HG03135 (cell line): ENCODE results near the gene IGFBP2.

Source experiments
- ATAC-seq: cut with Tn5 transposase; IDR thresholded peaks from one replicate; pipeline ENCODE4 v1.9.1; 2021; ENCODE audit warnings: mild to moderate bottlenecking, moderate library complexity; ENCODE audit not compliant: unreplicated experiment

Gene IGFBP2

DNA sequence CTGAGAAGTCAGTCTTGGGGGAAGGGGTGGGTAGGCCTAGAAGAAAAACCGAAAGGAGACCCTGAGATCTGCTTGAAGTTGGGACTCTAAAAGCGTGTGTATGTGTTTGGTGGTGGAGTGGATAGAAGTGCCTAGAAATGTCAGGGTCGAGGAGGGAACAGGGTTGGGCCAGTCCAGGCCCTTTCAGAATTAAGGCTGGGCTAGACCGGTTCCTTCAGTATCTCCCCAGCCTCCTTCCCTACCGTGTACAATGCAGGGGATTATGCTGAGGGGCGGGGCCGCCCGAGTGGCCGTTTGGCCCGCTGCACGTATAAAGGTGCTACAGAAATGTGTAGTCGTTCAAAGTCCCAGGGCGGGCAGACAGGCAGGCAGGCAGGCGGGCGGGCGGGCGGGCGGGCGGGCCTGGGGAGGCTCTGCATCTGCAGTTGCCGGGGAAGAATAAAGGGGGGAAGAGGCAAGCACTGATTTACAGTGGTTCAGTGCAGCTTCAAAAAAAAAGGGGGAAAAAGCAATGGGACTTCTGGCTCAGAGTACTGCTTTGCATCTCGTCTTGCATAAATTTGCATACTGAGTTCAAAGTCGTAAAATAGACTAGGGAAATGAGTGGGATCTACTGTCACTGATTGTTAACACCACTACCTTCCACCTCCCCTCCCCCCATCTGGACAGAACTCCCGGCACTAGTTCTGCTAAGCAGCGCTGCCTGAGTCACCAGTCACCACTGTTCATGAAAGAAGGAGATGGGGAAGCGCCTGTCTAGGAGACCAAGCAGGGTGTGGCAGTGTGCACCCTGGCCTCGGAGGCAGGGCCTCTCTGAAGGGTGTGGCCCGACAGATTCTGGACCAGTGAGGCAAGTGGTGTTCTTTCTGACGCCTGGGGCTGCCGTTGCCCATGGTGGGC is 3.6 kb downstream of the IGFBP2 start:
- no peak for ATAC-seq

DNA sequence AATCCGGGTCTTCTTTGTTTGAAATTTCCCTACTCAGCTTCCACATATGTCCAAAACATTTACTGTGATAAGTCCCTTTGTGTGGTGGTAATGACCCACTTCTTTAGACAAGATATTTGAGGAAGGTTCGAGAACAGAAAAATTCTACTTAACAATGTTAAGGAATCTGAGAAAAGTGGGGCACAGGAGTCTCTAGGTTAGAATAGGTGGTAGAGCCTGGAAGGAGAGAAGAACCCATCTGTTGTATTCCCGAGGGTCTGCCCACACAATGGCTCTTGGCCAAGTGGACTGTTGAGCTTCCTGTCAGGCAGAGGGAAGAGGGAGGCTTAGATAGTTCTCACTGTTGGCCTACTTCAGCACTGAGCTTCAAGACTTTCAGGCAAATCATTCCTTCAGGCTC is 4.3 kb downstream of the IGFBP2 start:
- ATAC-seq, result no peak

DNA sequence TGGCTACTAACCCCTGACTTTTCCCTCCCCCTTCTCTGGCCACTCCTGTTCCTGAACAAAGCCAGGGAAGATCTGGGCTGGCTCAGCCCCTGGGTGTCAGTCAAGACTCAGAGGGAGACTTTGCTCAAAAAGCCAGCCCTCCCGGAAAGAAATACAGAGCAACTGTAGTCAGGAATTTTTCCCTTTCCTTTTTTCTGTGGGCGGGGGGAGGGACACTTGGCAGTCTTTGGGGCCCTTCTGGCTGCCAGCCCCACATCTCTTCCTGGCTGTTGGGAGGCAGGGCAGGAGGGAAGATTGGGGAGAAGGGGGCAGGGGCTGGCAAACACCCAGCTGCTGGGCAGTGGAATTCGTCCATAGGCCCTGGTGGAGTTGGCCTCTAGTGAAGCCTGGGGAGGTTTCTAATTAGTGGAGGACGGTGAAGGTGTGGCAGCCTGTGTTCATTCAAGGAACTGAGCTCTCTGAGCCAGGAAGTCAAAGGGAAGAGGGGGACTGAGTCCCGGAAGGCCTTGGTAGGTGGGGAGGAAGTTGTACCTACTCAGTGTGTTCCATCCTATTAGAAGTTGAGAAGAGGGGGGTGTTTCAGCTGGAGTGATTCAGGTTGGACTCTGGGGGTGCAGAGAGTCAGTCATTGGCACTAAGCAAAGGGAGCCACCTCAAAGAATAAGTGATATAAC is 10.9 kb downstream of the IGFBP2 start:
- ATAC-seq, result no peak

DNA sequence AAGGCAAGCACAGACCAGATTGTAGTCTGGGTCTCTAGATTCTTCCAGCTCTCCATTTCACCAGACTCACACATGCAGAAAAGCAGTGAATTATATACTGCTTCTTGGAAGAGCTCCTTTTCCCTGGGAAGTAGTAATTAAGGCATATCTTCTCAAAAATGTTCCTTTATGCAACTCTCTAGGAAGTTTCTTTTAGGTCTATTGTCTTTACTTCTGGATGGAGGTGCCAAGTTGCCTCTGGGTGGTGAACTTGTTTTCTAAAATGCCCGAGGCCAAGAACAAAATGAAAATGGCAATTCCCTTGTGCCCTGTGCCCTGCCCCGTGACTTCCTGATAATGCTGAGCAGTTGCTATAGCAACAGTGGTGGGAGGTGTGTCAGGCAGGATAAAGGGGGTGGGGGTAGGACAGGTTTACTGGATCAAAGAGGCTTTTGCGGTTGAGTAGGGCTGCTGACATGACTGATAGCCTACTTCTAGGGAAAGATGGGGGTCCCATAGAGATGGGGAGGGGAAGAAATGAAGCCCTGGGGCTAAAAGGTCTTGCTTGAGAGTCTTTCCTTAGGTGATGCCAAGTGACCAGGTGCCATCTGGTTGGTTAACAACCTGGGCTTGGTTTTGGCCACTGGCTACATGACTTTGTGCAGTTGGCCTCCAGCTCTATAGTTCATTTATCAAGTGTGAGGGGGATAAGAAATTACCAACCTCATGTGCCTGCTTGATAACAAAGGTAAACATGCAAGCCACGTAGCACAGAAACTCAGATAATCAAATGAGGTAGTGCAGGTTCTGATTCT is 11.8 kb downstream of the IGFBP2 start:
- ATAC-seq, result no peak

DNA sequence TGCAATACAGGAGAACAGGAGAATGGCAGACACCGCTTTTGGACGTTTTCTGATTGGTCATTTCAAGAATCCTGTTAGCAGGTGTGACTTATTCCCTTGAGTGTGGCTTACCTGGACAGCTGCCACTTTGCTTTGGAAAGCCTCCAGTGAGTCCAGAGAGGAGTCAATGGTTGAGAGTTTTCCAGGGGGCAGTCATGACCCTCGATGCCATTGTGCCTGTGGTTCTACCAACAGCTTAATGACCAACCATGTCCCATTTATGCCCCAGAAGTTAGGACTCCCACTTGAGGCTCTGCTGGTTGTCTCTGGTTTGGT is 12.4 kb downstream of the IGFBP2 start:
- no peak for ATAC-seq

DNA sequence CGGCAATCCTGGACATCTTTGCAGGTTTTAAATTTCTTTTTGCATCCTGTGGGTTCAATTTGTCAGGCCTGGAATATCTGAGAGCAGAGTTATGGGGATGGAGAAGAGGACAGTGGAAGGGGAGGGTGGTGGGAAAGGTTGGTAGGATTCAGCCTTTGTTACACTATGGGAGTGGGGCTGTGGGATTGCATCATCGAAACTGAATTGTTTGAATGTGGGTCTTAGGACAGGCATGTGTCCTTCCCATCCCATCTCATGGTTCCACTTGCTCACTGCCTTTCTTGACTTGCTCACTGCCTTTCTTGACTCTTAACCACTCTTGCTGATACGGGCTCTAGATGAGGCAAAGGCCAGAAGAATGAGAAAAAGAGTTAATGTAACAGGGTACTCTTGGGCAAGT is 12.9 kb downstream of the IGFBP2 start:
- no peak for ATAC-seq

DNA sequence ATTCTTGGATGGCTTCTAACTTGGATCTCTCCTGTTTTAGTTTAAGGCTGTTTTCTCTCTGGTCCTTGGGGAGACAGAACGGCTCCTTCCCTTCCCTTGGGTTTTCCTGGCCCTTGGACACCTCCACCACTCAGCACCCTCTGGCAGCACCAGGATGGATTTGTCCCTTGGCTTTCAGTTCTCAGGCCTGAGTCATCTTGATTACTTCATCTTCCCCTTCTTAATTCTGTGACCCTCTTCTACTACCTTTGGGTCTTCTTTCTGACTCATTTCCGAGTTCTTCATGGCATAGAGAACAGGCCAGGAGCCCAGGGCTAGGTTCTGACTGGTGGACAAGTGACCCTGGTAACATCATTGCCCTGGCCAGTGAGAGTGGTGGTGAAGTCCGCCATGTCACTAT is 14.9 kb downstream of the IGFBP2 start:
- ATAC-seq, result no peak

DNA sequence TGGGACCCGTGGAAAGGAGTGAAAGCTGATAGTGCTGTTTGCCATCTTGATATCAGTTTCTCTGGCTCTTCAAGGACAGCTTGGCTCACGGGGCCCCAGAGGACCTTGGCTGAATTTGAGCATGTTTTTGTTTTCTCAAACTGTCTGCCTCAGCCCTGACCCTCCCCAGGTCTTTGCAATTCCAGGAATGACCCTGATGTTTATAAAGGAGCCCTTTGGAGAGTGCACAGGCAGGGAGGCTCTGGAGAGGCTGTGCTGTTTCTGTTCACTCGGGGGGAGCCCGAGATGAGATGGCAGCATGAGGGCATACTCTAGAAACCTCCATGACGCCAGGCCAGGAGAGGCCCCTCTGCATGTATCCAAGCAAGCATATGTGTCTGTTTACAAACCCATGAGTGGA is 16.4 kb downstream of the IGFBP2 start:
- no peak for ATAC-seq

DNA sequence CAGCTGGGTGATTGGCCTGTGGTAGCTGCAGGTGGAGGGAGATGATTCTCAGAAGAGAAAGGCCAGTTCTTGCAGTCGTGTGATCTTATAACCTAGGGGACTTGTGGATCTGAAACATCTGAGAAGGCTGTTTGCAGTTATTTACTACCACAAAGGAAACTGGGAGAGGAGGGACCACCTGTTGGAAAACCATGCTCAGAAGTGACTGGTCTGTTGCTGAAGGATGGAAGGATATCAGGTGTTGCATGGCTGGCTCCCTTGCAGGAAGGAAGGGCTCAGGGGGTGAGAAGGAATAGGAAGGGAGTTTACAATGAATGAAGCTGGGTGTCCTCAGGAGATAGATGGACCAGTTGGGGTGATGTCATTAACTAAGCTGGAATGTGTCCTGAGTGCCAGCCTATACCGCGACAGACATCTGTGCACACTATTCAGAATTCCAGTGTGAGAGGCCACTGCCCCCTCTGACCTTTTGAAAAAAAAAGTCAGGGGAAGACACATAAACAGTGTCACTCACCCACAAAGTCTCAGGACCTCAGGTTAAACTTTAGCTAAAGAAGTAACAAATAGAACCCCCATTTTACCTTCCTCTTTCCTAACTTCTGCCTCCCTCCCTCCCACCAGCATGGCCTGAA is 17.5 kb downstream of the IGFBP2 start:
- ATAC-seq, result no peak

DNA sequence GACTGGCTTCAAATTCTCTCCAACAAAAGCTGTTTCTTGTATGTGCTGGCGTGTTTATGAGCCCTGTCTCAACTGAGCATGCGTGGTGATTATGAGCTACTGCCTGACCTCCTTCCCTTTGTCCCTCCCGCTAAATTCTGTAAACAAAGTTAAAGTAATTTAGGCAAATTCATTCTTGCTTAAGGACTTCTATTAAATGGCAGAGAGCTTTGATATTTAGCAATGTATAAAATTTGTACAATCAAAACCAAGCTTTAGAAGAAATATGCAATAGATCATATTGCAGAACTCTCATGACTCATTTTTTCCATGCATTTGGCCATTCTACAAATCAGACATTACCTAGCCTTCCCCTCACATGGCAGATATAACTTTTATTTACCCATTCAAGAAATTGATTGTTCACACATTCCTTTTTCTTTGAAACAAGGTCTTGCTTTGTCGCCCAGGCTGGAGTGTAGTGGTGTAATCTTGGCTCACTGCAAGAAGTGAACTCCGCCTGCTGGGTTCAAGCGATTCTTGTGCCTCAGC is 18.2 kb downstream of the IGFBP2 start:
- ATAC-seq, result no peak

DNA sequence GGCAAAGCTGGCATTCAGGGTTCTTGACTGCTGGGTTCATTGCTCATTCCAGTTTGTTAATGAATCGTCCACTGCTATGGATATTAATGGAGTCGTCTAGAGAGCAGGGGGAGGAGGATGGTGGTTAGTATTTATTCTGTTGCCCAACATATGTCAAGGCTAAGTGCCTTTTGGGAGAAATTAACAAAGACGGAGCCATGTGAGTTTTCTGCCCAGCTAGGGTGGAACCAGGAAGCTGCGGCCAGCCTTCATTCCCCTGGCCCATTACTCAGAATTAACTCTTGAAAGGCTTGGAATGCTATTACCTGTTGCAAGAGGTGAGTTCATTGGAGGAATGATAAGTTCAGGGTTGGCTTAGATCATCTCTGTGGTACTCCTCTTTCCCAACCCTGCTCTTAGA is 19.3 kb downstream of the IGFBP2 start:
- no peak for ATAC-seq

DNA sequence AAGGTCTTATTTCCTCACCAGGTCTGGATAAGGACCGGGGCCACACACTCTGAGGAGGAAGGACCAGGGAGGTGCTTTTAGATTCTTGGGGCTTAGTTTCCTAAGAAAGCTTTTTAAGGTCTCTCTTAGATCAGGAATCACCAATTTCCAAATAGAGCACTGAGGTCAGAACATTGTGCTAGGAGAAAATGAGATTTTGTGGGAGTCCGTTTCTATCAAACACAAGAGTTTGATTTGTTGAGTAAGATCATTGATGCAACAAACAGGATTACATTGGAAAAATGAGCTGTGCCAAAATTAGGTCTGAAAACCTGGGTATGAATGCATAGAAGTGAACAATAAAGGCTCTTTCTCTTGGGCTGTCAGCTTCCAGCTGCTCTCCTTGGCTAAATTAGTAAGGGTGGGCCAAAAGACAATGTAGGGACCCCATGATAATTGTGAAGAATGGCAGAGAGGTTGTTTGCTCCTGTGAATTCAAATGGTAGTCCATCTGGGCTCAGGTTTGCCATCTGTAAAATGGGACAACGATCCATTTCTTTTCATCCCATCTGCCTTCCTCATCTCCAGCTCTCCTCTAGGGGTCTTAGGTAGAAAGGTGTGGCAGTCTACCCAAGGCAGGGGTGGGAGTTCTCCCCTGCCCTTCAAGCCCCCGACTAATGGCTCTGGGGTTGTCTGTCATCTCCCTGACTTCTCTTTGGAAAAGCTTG is 20.0 kb downstream of the IGFBP2 start:
- no peak for ATAC-seq

DNA sequence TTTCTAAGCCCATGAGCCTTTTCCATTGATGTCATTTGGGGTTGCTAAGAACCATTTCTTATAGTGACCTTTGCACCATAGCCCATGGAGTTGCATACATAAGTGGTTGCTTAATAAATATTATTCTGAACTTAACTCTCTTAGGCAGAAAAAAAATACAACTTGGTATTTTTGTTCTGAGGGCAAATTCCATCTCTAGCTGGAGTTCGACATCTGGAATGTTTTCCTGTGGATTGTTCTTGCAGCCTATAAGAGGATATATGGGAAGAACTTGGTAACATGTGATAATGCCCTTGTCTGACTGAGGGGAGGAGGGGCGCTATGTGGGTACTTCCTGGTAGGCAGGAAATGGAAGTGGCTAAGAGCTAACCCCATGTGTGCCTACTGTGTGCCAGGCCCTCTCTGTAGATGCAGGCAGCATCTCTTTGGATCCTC is 20.7 kb downstream of the IGFBP2 start:
- ATAC-seq, result no peak

DNA sequence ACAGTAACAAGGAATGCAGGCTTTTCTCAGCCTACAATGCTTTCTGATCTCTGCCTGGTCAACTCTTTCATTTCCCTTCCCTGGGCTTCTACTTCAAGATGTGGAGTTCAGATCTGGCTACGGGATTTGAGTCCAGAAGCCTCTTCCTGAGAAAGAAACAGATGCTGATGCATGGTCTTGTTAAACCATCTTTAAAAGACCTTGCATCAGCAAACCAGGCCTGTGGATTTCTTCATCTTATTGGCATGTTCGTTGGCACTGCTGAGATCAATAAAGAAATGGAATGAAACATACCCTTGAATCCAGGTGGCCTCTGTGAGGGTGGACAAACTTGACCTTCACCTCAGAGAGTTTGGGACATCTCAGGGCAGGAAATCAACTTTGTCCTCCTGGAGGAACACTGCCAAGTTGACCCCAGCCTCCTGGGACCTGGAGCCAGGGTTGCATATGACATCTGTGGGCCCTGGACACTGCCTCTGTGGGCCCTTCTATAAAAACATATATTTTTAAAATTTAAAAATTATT is 21.4 kb downstream of the IGFBP2 start:
- no peak for ATAC-seq

DNA sequence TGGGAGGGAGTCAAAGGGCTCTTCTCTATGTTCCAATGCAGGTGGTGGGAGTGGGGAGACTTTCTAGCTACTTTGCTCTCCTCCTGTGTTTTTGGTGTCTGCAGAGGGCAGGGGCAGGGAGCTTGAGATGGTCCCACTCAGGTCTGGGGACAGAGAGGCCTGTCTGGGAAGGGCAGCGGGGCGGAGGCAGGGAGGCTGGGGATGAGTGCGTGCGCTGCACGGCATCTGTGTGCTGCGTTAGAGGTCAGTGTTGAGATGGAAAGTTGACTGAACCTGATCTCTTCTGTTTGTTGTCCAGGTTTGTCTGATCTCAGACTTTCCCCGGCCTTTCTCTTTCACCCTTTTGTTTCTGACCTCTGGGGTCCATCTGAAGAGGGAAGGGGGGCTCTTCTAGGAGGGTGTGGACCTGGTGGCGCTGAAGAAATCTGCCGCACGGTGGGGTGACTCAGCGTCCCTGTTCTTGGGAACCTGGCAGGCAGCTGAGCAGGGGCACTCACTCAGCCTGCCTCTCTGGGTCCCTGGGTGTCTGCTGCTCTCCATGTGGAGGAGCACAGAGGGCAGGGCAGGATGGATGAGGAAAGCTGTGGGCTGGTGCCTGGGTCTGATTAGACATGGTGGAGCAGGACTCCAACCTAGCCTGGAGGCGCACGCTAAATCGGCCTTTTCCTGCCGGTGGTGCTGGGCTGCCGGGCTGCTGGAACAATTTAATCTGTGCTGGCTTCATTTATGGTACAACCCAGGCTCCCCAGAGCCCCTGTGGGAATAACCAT is 24.1 kb downstream of the IGFBP2 start:
- ATAC-seq, result no peak

DNA sequence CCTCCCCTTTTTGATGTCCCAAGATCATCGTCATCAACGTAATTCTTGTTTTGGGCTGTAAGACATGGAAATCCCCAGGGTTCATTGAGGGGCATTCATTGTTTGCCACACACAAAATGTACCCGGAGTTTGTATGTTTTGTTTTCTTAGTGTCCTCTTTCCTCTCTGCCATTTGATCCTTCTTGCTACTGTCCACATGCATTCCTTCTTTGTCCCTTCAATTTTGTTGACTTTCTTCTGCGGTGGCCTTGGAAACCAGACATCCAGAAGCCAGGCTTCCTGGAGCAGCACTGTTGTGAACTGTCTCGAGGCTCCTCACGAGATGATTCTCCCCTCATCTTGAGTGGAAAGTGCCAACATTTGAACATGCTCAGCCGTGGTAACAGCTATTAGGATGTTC is 24.8 kb downstream of the IGFBP2 start:
- ATAC-seq, result no peak

DNA sequence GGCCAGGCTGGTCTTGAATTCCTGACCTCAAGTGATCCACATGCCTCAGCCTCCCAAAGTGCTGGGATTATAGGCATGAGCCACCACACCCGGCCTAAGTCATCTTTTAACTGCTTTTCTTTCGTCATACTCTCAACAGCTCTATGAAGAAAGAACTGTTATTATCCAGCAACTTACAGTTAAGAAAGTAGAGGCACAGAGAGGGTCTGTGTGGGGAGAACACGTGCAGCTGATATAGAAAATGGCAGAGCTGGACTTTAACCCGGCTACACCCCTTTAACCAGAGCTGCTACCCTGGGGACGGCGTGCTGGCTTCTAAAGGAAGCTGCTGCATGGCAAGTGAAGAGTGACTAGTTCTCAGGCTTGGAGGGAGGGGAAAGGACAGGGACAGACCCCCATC is 25.5 kb downstream of the IGFBP2 start:
- no peak for ATAC-seq

DNA sequence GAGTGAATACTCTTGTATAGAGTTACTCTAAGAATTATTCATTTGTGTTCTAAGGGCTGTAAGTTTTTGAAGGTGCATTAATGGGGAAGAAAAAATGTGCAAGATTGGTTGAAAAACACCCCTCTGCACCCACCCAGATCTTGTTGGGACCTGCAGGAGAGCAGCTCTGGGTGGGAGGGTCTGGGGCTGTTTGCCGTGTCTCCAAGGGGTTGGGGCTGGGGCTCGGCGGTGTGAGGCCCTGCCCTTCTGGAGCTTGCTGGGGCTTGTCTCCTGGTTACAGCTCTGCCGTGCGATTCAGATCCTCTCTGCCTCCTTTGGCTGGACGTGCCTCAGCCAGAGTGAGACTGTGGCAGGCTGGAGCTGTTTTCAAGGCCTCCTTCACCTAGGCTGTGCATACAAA is 26.1 kb downstream of the IGFBP2 start:
- no peak for ATAC-seq

DNA sequence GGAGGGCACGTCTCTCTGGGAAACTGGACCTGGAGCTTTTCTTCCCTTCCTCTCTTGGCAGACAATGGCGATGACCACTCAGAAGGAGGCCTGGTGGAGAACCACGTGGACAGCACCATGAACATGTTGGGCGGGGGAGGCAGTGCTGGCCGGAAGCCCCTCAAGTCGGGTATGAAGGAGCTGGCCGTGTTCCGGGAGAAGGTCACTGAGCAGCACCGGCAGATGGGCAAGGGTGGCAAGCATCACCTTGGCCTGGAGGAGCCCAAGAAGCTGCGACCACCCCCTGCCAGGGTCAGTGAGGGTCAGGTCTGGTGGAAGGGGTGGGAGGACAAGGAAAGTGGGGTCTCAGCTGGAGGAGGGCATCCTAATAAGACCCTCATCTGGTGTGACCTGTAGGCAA is 27.3 kb downstream of the IGFBP2 start:
- no peak for ATAC-seq
